Breast epithelium (tissue), 4 donors: ENCODE results near the gene ARHGAP21. TPM values are rescaled to one million over a fixed set of nuclear protein-coding genes. Genes with fewer than 3 reads are reported as not detected.

ENCODE experiments used
- DNase-seq, 2 donors: peaks; one replicate each; pipeline ENCODE4 v3.0.0-alpha.2; 2019; ENCODE audit warnings: low spot score in 2 of 2
- H3K27ac ChIP-seq, 2 donors: fragments of 200-600 bp; sonication (generic) in 1 of 2; one replicate each; pipeline ENCODE4 v1.5.1; 2016 to 2019; ENCODE audit warnings: mild to moderate bottlenecking in 1 of 2
- H3K27me3 ChIP-seq, 2 donors: fragments of 200-600 bp; sonication (generic) in 1 of 2; one replicate each; pipeline versions ENCODE4 v1.5.1 to v1.6.0; 2017 to 2019; ENCODE audit warnings: control low read depth in 1 of 2, mild to moderate bottlenecking in 1 of 2
- H3K36me3 ChIP-seq: fragments of 200-600 bp; one replicate; pipeline ENCODE4 v1.5.1; 2019
- H3K4me1 ChIP-seq, 2 donors: fragments of 200-600 bp; sonication (generic); one replicate each; pipeline ENCODE4 v1.5.1; 2016 to 2019; ENCODE audit warnings: control low read depth in 1 of 2
- H3K4me3 ChIP-seq, 3 donors: fragments of 200-600 bp; sonication (generic); 1 replicate in 2 of 3; 2 replicates in 1 of 3; pipeline ENCODE4 v1.5.1; 2016 to 2019; ENCODE audit warnings: mild to moderate bottlenecking in 3 of 3, moderate library complexity in 2 of 3
- H3K9me3 ChIP-seq, 2 donors: fragments of 200-600 bp; sonication (generic) in 1 of 2; one replicate each; pipeline ENCODE4 v1.5.1; 2016 to 2019; ENCODE audit warnings: control low read depth in 1 of 2
- POLR2A ChIP-seq: fragments of 450-650 bp; IDR thresholded peaks from one replicate; pipeline ENCODE4 v1.6.1; 2016; ENCODE audit warnings: antibody characterized with exemption, mild to moderate bottlenecking, moderate library complexity
- POLR2AphosphoS5 ChIP-seq, 3 donors: sonication (generic); formaldehyde crosslinking; IDR thresholded peaks; one replicate each; pipeline ENCODE4 v1.6.1; 2017; ENCODE audit warnings: antibody characterized with exemption in 3 of 3
- intact Hi-C: fragments of 100-400 bp; cut with DNase I; formaldehyde crosslinking; loops from one replicate; pipeline ENCODE4 v1.15.1; 2023; ENCODE audit warnings: low total_unique reads
- total RNA-seq, 3 donors: library from RNA; depleted of rRNA; stranded (reverse); fragments of >200 nt; gene quantifications; one replicate each; pipeline ENCODE4 v1.1.0, GENCODE V29; 2016
- TF ChIP-seq, protein P1 (sequence below), 3 donors: fragments of 450-650 bp; IDR thresholded peaks; one replicate each; pipeline ENCODE4 v1.5.1; 2016 to 2017; ENCODE audit warnings: antibody characterized with exemption in 3 of 3, mild to moderate bottlenecking in 3 of 3, moderate library complexity in 3 of 3

Gene ARHGAP21
- total RNA-seq, 3 donors from 2014 or later: 67.5 to 203 (median 105) TPM

DNA sequence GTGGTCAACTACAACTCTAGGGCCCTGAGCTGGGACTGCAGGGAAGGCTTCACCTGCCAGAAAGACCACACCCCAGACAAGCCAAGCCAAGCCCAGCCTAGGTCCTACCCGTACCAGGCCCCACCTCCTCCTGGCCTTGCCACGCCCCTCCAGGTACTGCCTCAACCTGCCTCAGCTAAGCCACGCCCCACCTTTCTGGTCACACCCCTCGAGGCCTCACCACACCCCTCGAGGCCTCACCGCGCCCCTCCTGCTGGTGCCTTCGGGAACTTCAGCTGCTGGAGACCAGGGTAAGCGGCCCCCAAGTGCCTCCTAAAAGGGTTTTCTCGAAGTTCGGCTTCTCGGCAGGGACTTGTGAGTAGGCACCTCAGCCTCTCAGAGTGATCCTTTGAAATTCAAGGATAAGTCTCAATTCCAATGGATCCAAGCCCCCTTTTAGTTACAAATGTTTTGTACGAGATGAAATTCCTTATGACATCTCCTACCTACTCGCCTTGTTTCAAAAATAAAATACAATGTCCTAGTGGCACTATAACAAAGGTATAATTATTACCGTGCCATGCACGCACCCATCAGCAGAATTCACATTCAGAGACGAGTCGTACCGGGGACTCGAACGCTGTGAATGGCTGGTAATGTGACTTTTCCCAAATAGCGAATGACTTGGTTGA lies 171.2 kb downstream of the ARHGAP21 start:
- TF ChIP-seq, protein P1, sequence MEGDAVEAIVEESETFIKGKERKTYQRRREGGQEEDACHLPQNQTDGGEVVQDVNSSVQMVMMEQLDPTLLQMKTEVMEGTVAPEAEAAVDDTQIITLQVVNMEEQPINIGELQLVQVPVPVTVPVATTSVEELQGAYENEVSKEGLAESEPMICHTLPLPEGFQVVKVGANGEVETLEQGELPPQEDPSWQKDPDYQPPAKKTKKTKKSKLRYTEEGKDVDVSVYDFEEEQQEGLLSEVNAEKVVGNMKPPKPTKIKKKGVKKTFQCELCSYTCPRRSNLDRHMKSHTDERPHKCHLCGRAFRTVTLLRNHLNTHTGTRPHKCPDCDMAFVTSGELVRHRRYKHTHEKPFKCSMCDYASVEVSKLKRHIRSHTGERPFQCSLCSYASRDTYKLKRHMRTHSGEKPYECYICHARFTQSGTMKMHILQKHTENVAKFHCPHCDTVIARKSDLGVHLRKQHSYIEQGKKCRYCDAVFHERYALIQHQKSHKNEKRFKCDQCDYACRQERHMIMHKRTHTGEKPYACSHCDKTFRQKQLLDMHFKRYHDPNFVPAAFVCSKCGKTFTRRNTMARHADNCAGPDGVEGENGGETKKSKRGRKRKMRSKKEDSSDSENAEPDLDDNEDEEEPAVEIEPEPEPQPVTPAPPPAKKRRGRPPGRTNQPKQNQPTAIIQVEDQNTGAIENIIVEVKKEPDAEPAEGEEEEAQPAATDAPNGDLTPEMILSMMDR (IDR thresholded peaks at IDR 0.05): peak; percentile 24 to 35 (median 30)
- no peak for TF ChIP-seq POLR2A
- no peaks in the 10 kb centered on the region for H3K9me3 ChIP-seq
- H3K4me3 ChIP-seq: no peak overlapping the region
- no peaks in the 10 kb centered on the region for H3K27me3 ChIP-seq
- peak overlapping the region; percentile 52 to 55 for H3K27ac ChIP-seq
- peak in 1 of 2 donors; percentile 26 for DNase-seq
- intact Hi-C loops: no loop called here
- no peaks in the 10 kb centered on the region for H3K36me3 ChIP-seq
- H3K4me1 ChIP-seq: peaks cover 6 to 20% of the 10 kb centered on the region in 2 donors

DNA sequence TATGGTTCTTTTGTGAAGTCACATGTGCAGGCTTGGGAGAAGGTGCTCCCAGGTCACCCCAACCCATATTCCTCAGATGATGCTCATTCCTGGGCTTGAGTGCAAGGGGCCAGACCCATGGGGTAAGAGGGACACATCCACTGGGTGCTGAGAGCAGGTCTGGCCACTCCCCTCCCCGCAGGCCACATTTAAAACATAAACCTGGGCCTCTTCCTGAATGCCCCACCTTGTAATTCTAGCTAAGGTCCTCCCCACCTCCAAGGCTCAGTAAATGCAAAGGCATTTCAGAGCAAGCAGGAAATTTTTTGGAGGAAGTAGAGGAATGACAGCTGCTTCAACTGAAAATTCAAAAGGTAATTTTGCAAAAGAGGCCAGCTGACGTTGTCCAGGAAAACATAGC lies 172.5 kb downstream of the ARHGAP21 start:
- Histone ChIP-seq H3K27ac (peak overlapping the region; percentile 38 to 55), H3K27me3 (no peaks in the 10 kb centered on the region), H3K9me3 (no peaks in the 10 kb centered on the region), H3K4me1 (peaks cover 0 to 15% of the 10 kb centered on the region in 2 donors), H3K36me3 (no peaks in the 10 kb centered on the region), H3K4me3 (no peak overlapping the region)
- DNase-seq: peak in 1 of 2 donors; percentile 16
- intact Hi-C loops: no loop called here
- TF ChIP-seq, protein P1 (IDR thresholded peaks at IDR 0.05): no peak
- TF ChIP-seq POLR2A: no peak
- TF ChIP-seq POLR2AphosphoS5 (IDR thresholded peaks at IDR 0.05): no peak

DNA sequence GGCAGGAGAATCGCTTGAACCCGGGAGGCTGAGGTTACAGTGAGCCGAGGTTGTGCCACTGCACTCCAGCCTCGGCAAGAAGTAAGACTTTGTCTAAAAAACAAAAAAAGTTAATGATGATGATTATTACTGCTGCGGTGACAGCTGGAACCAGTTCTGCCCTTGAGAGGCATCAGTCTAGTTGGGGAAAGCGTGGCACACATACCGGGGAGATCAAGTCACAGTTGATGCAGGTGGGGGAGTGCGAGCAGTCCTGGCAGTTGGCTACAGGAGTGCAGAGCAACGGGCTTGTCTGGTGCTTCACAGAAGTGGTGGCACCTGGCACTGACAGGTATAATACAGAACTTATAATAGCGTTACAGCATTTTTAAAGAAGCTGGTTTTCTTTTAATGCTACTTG lies 173.0 kb downstream of the ARHGAP21 start:
- DNase-seq: peak in 1 of 2 donors; percentile 18
- H3K27me3 ChIP-seq: no peaks in the 10 kb centered on the region
- H3K9me3 ChIP-seq: no peaks in the 10 kb centered on the region
- peak overlapping the region in 1 of 2 donors; percentile 38 for H3K27ac ChIP-seq
- no peaks in the 10 kb centered on the region for H3K36me3 ChIP-seq
- H3K4me3 ChIP-seq: no peak overlapping the region
- TF ChIP-seq, protein P1 (IDR thresholded peaks at IDR 0.05): no peak
- TF ChIP-seq POLR2A: no peak
- no peak for TF ChIP-seq POLR2AphosphoS5 (IDR thresholded peaks at IDR 0.05)
- intact Hi-C loops: no loop called here
- peaks cover 0 to 15% of the 10 kb centered on the region in 2 donors for H3K4me1 ChIP-seq

DNA sequence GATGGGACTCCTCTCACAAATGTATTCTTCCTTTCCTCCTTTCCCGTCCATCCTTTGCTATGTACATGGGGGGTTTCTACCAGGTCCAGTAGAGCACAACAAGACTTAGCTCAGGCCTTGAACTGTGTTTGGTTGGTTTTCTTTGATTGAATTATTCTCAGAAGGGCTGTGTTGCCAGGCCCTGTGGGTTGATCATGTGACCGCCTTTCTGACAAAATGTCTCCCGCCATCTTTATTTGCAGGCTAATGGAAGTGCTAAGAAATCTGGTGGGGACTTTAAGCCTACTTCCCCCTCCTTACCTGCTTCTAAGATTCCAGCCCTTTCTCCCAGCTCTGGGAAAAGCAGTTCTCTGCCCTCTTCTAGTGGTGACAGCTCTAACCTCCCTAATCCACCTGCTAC lies 178.1 kb downstream of the ARHGAP21 start:
- DNase-seq: no peak
- H3K27ac ChIP-seq: peak overlapping the region in 1 of 2 donors; percentile 81
- no peak overlapping the region for H3K4me3 ChIP-seq
- intact Hi-C loops: no loop called here
- no peaks in the 10 kb centered on the region for H3K36me3 ChIP-seq
- H3K4me1 ChIP-seq: peaks cover 0 to 2% of the 10 kb centered on the region in 2 donors
- no peaks in the 10 kb centered on the region for H3K9me3 ChIP-seq
- TF ChIP-seq POLR2A (no peak), POLR2AphosphoS5 (IDR thresholded peaks at IDR 0.05) (no peak)
- TF ChIP-seq, protein P1 (IDR thresholded peaks at IDR 0.05): no peak
- H3K27me3 ChIP-seq: no peaks in the 10 kb centered on the region

DNA sequence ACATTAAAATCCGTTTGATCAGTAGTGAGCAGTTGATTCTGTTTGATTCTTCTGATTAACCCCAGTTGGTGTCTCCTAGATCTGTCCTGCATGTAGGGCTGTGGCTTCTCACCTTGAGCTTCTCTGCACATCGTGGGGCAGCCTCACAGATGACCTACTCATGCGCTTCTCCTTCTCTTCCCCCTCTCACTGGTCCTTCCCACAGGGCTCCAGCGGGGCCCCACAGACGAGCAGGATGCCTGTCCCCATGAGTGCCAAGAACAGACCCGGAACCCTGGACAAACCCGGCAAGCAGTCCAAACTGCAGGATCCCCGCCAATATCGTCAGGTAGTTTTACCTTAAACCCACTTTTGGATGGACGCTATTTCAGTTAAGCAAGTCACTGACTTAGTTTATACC lies 178.9 kb downstream of the ARHGAP21 start:
- Histone ChIP-seq H3K4me1 (peaks cover 0 to 2% of the 10 kb centered on the region in 2 donors), H3K4me3 (no peak overlapping the region)
- TF ChIP-seq, protein P1 (IDR thresholded peaks at IDR 0.05): no peak
- TF ChIP-seq POLR2A: no peak
- no peak for TF ChIP-seq POLR2AphosphoS5 (IDR thresholded peaks at IDR 0.05)

More for the DNA sequence above, 178.9 kb downstream of the ARHGAP21 start:
- H3K27me3 ChIP-seq: no peaks in the 10 kb centered on the region
- intact Hi-C loops: no loop called here
- H3K36me3 ChIP-seq: no peaks in the 10 kb centered on the region
- DNase-seq: peak in 1 of 2 donors; percentile 17
- peak overlapping the region; percentile 40 to 81 for H3K27ac ChIP-seq
- no peaks in the 10 kb centered on the region for H3K9me3 ChIP-seq
